Activated CD4-positive, alpha-beta T cell treated with anti-CD3 and anti-CD28 coated beads for 4 hours (primary cell): ENCODE measurements around the gene GFRAL.
"Not testable (repeated sequence)": the region's sequence is repeated elsewhere in the genome, so short reads cannot be mapped to it uniquely, and the experiment has no call there.

Experiments used
- DNase-seq, 2 donors: peaks; one replicate each; pipeline ENCODE4 v3.0.0-alpha.2; 2020

Gene GFRAL, protein sequence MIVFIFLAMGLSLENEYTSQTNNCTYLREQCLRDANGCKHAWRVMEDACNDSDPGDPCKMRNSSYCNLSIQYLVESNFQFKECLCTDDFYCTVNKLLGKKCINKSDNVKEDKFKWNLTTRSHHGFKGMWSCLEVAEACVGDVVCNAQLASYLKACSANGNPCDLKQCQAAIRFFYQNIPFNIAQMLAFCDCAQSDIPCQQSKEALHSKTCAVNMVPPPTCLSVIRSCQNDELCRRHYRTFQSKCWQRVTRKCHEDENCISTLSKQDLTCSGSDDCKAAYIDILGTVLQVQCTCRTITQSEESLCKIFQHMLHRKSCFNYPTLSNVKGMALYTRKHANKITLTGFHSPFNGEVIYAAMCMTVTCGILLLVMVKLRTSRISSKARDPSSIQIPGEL

DNA sequence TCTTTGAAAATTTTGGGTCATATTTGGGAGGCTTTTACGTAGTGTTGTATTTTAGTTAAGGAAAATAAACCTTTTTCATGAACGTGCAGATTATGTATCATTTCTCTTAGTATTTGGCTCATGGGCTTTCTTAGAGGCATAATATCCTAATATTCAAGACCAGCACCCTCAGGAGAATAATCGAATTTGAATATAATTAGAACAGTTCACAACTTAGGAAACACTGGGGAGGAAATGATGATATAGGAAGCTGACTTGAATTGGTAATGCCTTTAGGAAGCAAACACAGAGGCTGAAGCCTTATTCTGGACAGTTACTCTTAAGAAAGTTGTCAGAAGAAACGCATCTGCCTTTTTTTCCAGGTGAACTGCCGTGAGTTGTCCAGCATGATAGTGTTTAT is at the start of gene GFRAL:
Gene GFRAL, plus strand, starts transcription at position 301 of the 400 bp plus-strand sequence. Its CDS starts 86 bp downstream, at position 387.
- no peak for DNase-seq

DNA sequence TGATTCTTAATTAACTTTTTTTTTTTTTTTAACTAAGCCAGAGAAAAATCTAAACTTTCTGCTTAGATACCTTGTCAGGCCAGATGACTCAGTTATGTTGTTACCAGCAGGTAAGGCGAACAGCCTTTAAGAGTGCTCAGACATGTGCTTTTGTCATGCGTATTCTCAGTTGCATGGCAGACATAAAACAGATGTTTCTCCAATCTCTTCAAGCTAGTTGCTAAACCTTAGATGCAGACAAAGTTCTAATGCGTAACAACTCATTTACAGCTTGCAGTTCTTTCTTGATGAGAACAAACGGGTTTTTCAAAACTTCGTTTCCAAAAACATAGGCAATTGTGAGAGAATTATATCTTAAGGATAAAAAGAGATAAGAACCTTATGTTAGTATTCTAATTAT is 49.6 kb upstream of the GFRAL start:
- no peak for DNase-seq

DNA sequence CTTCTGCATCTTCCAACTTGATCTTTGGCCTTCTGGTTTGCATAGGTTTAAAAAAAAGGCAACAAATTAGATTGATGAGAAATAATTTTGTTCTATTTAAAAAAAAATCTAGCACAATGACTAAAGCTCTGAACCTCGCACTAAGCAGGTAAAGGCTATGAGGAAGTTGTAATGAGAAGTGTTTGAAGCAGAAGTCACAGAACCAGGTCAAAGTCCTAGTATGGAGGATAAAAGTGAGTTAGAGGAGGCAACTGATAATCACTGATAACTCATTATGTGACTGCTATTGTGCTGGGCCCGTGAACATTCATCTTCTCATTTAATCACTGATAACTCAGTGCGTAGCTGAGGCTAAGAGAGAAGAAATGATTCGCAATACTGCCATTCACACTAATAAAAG is 46.1 kb upstream of the GFRAL start:
- DNase-seq, result no peak

DNA sequence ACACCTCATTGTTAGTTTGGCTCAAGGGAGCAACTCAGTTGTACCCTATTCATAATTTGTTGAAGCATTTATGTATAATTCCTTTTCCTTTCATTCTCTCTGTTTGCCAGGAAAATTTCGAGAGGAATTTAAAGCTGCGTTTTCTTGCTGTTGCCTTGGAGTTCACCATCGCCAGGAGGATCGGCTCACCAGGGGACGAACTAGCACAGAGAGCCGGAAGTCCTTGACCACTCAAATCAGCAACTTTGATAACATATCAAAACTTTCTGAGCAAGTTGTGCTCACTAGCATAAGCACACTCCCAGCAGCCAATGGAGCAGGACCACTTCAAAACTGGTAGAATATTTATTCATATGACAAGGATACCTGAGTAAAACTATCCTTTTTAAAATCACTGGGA is 45.2 kb upstream of the GFRAL start:
- no peak for DNase-seq

DNA sequence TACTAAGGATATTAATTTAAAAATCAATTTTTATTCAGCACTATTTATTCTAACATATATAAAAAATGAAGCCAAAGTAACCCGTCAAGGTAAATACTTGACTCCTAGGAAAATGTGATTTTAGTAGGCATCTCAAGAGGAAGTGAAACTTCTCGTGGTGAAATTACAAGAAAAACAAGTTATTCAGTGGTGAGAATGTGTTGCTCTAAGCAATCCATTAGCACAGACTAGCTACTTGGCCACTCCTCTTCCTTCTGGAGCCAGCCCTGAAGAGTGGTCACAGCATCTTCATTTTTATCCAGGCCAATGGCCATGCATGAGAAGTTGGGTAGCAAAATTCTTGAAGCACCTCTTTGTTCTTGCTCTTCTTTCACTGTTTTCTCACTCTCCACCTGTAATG is 40.4 kb upstream of the GFRAL start:
- no peak for DNase-seq

DNA sequence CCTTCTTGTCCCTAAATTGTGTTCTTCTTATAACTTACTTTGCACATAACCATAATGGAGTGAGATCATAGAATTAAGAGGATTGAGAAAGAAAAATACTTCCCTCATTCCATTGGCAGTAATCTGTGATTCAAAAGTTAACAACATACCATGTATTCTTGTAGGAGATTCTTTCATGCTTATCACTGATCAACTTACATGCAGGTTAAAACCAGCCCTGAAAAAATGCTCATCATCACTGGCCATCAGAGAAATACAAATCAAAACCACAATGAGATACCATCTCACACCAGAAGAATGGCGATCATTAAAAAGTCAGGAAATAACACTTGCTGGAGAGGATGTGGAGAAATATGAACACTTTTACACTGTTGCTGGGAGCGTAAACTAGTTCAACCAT is 36.5 kb upstream of the GFRAL start:
- no peak for DNase-seq

DNA sequence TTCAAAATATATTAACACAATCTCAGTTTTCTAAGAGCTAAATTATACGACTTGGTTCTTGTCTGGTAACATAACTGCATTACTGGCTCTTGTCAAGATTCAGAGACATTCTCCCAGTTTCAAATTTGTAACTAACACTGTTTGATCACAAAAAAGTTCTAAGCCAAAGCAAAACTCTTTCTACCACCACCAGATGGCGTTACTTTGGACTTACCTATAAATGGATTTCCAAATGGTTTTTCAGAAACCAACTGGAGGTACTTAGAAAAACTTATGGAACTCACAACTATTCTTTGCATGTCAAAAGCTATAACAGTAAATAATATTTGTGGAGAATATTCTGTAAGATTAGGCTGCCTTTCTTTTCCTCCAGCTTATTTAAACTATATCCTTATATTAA is 34.2 kb upstream of the GFRAL start:
- DNase-seq, result no peak

DNA sequence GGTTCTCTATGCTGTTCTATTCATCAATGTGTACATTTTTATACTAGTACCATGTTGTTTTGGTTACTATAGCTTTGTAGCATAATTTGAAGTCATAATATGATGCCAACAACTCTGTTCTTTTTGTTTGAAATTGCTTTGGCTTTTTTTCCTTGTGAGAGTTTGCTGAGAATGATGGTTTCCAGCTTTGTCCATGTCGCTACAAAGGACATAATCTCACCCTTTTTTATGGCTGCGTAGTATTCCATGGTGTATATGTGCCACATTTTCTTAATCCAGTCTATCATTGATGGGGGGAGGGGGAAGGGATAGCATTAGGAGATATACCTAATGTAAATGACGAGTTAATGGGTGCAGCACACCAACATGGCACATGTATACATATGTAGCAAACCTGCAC is 30.1 kb upstream of the GFRAL start:
- DNase-seq, result not testable (repeated sequence)

DNA sequence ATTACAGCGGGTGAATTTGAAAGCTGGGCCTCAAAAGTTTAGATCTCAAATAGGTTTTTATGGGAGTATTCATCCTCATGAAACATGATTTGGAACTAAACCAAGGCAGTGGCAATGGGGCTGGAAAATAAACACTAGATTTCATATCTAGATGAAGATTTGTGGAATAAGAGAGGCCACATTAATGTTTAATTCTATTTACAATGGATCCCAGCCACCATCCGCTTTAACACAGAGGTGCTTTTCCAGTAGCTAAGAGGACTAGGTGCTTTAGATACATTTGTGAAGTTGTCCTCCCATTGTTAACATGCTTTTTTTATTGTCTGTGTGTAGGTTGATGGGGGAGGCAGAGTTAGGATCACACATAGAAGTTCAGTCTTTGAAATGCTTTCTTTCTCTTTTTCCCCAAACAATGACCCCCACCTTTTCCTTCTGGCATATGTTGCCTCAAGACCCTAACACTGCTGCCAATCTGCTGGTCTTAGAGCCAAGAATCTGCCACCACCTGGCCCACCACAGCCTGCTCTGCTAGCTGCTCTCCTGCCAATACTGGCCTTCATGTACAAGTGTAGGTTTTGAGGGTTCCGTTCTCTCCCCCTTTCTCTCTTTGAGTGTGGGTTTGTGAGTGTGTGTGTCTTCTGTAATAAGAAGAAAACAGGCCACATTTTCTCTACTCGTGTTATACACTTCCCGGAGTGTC is 27.8 kb upstream of the GFRAL start:
- no peak for DNase-seq

DNA sequence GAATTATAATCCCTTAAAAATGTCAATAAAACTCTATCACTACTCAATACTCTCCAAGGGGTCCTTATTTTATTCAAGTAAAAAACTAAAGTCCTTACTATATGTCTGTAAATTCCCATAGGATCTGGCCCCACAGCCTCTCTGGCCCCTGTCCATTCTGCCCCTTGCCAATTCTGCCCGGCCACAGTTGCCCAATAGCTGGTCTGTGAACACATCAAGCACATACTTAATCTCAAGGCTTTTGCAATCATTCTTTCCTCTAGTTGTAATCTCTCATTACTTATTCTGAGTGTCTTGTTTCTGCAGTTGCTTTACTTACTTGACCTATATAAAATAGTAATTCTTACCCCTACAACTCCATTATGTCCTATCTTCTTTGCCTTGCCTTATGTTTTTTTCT is 22.5 kb upstream of the GFRAL start:
- DNase-seq, result no peak

DNA sequence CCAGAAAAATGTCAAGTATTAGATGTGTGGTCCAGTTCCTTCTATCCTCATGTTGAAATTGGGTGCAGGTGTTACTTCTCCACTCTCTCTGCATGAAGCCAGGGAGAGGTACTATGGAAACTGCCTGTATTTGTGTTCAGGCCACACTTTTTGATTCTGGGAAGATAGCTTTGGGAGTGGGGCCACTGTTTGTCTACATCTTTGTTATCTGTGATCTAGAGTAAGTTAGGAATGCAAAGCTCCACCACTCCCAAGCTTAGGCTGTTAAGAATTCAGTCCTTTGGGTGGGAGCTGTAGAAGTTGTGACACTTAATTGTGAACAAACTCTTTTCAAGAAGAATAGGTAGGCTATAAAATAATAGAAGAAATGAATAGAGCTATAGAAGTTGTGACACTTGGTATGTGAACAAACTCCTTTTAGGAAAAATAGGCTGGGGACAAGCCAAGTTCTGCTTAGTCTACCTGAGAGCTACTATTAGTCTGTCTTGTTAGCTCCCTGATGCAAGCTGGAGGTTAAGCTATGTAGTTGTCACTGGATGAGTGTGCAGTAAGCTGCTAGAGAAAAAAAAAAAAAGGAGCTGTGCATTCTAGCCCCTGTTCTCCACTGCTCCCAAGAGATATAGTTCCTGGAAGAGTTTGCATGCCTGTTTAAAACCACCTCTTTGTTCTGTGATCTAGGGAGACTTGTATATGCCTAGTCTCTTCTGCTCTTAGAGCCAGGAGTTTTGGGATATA is 7.1 kb upstream of the GFRAL start:
- no peak for DNase-seq

DNA sequence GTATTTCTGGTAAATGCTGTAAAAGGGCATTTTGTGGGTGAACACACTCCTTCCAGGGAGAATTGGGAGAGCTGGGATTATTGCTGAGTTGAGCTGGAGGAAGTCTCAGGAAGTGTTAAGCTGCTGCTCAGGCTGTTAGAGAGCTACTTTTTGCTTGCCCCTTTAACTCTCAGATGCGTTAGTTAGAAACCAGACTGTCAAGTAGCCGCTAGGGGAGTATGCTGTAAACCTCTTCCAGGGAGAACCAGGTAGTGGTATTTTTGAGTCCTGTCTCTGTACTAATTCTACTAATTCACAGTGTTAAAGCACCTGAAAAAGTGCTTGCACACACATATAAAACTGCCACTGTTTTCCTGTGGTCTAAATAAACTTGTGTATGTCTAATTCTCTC is 6.6 kb upstream of the GFRAL start:
- DNase-seq, result no peak

DNA sequence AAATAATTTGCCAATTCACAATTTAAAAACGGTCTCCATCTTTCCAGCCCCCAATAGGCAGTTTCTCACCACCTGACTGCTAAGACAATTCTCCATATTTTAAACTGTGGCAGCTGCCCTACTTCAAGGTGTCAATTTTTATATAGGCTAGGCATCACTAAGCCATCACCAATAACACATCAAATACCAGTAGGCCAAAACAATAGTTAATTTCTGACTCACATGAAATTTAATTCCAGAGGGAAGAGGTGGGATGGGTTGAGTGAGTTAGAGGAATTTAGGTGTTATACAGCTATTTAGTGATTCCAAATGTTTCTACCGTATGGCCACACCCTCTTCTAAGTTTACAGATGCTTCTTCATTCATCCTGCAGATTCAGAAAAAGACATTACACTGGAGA is 49.9 kb downstream of the GFRAL start:
- no peak for DNase-seq

DNA sequence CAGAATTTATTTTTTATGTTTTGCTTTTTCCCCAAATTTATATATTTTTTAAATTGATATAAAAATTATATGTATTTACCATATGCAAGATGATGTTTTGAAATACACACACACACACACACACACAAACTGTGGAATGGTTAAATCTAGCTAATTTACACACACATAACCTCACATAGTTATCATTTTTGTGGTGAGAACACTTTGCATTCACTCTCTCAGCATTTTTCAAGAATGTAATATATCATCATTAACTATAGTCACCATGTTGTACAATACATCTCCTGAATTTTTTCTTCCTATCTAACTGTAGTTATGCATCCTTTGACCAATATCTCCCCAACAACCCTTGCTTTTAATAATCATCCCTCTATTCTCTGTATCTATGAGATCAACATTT is 52.2 kb downstream of the GFRAL start:
- DNase-seq, result no peak

DNA sequence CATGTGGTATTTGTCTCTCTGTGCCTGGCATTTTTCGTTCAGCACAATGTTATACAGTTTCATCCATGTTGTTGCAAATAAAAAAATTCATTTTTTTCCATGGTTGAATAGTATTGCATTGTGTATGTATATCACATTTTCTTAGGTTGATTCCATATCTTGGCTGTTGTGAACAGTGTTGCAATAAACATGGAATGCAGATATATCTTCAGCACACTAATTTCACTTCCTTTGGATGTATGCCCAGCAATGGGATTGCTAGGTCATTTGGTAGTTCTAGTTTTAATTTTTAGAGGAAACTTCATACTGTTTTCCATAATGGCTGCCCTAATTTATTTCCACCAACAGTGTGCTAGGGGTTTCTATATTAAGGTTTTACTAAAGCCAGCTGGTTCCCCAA is 52.6 kb downstream of the GFRAL start:
- no peak for DNase-seq

DNA sequence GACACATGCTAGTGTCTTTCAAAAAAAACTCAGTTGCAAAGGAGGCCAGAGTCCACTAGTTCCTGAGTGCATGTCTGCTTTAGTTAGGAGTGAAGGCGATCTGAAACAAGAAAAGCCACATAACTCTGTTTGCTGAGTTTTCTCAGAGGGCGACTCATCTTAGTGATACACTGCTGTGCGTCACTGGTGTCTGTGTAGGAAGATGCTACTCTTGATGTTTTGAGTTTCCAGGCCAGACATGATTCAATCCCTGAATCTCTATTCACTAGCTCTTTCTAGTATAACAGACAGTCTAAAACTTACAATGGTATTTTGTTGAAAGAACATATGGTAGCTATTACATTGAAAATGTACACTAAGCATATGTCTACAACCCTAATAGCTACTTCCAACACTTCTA is 60.9 kb downstream of the GFRAL start:
- DNase-seq, result no peak

DNA sequence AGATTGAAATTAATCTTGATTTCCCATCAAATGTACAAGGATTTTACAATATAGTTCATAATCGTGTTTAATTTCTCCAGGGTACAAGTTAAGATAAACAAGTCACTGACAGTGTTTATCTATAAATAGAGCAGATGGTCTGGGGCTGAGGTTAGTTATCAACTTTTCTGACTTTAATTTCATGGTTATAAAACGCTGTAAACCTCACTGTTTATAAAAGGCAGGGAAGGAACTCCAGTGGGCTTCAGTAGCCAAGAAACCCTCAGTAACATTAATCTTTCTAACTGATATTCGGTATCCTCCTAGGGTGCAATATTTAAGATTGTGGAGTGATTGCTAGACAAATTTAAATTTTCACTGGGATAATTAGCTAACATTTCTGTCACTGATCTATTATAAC is 68.6 kb downstream of the GFRAL start:
- DNase-seq, result no peak

DNA sequence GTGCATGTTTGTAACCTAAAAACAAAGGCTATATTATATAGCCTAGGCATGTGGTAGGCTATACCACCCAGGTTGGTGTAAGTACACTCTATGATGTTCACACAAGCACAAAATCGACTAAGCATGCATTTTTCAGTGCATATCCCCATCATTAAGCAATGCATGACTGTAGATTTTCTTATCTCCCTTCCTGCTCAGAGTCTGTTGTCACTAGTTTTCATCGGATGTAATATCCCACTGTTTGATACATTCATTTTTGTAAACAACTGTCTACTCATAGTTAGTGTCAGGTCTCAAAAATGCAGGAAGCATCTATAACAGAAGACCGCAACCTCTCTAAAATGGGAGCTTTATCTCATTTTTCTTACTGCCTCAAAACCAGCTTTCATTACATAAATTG is 70.7 kb downstream of the GFRAL start:
- DNase-seq, result no peak

DNA sequence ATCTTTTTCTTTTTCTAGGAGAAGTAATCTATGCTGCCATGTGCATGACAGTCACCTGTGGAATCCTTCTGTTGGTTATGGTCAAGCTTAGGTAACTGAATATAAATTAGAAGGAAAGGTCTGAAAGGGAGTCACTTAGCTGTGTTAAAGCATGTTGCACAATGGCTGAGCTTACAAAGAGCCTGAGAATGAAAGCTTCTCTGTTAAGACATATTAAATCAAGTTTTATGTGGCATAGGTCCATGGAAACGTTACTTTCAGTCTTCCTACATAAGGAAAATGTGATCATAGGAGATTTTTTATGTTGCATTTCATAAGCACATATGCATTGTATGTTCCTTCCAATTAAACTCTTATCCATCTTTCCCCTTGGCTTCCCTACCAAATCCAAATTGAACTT is 72.1 kb downstream of the GFRAL start:
- no peak for DNase-seq

DNA sequence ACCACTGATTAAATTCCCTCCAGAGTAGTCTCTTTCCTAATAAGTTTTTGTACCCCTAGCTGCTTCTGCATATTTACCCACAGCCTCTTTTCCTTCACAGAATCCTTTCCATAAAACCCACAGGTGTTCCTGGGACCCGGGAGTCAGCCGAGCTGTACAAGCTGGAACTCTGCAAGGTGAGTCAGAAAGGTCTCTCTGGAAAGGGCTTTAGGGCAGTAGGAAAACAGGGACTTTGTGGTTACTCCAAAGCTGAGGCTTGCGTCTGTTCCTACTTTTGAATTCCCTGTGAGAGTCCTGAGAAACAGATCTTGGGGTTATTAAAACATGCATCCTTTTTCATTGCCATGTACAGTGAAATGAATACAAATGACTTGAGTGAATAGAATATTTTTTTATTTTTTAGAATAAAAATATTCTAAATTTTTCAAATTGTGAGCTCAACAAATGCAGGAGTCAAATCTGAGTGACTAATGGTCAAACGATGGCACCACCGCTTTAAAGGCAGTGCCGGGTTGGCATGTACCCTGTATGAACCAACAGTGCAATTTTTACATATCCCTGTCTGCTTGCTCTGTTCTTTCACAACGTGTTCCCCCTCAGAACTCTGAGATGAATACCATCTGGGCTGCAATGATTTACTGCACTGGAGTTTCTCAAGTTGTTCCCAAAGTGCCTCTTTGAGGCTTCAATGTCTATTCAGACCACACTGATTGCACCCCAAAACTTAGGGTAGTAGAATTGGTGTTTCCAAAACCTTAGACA is 78.4 kb downstream of the GFRAL start:
- no peak for DNase-seq

DNA sequence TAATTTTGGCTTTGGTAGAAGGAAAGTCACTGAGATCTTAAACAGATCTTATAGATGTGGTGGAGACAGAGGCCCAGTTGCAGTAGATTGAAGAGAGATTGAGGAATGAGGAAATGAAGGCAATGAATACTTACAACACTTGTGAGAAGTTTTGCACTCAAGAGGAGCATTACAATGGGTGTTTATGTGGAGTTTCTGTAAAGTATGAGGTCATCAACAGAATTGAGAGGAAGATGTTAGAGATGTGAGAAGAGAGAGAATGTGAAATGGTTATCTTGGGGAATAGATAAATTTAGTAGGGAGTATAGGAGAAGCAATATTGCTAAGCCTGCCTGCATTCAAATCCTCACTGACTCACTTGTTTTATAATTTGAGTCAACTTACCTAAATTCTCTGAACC is 83.4 kb downstream of the GFRAL start:
- no peak for DNase-seq

DNA sequence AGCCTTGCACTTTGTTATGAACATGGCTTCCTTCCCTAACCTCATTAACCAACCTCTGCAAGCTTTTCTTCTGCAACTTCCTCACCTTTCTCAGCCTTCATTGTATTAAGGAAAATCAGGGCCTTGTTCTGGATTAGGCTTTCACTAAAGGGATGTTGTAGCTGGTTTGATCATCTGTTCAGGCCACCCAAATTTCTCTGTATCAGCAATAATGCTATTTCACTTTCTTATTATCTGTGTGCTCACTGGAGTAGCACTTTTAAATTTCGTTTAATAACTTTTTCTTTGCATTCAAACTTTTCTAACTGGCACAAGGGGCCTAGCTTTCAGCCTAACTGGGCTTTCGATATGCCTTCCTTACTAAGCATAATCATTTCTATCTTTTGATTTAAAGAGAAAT is 96.7 kb downstream of the GFRAL start:
- no peak for DNase-seq

DNA sequence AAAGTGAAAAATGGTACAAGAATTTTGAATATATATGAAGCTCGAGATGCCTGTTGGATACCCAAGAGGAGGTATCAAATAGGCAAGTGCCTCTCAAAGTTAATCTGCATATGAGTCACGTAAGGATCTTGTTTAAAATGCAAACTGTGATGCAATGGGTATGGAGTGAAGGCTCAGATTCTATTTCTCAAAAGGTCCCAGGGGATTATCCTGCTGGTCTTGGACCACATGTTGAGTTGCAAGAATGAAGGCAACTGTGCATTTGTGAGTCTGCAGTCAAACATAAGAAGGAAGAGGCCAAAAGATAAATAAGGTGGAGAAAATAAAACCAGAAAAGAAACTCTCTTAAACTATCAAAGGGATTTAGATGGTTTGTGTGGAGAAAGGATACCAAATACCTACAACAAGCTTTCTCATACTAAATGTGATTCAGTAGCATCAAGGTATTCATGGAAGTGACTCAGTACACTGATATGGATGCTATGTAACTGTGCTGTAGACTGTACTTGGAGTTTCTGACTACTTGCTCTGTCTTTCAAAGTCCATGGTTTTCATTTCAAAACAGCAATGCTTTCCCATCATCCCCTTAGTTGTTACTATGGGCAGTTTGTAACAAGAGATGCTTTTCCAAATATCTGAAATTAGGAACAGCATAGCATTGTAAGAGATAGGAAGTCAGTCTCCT is 106.3 kb downstream of the GFRAL start:
- no peak for DNase-seq
